Measurements from ENCODE around the gene ZNF536.

ZNF536 gene

GRCh38 chr19:30371960-30372824 lies at the start of gene ZNF536:
Gene ZNF536 (plus strand): TSS chr19:30372384. CDS start chr19:30443563, 71,179 bp downstream.
- no peak for DNase-seq

DNA sequence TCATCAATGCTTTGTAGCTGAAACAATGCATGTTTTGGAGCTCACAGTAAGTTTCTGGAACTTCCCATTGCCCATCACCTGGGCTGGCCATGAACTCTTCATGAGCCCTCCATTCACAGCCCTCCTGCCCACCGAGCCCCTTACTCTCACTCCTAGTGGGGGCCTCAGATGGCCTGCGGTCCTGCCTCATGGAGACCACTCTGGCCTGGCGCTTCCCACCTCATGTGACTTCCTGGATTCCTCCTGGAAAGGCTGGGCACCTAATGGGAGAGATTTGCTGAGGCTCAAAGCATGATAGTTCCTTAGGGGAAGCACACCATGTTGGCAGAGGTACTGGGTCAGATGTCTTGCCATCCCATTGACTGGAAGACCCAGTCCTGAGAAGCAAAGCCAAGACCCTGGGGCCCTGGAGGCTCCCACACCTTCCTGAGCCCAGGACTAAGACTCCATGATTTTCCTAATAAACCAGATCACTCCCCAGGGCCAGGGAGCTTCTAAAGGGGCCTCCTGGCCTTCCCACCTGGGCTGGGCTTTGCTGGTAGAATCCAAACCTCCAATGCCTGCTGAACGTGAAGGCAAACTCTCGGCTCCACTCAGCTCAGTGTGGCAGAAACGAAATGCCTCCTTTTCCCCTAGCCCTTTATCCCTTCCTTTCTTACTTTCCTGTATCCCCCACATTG lies 49.4 kb upstream of the ZNF536 start:
- DNase-seq: no peak

DNA sequence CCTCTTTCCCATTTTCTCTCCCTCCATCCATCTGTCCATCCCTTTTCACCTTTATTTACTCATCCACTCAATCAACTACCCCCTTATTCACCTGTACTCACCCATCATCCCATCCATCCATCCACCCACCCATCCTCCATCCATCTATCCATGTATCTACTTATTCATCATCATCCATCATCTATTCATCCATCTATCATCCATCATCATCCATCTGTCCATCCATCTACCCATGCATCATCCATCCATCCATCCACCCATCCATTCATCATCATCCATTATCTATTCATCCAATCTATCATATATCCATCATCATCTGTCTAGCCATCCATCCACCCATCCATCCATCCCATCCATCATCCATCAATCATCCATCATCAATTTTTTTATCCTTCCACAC lies 48.3 kb upstream of the ZNF536 start:
- DNase-seq: no peak

- DNase-seq: no peak
Observed at GRCh38 chr19:30324982-30325381, 47.2 kb upstream of the ZNF536 start.

GRCh38 chr19:30325676-30326392 lies 46.4 kb upstream of the ZNF536 start:
- no peak for DNase-seq

DNA sequence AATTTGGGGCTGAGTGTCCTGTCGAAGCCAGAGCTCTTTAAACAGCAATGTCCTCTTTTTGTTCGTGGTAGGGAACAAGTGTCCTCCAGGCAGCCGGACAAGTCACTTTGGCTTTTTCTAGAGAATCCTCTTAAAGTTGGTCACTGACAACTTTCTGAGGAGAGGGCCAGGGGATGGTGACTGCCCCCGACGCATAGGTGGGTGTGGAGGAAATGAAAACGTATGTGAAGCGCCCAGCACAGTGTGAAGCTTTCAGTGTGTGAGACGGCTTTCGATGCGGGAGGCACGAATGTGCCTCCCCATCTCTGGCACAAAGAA lies 45.8 kb upstream of the ZNF536 start:
- no peak for DNase-seq

- no peak for DNase-seq
Observed at GRCh38 chr19:30327331-30327730, 44.9 kb upstream of the ZNF536 start.

DNA sequence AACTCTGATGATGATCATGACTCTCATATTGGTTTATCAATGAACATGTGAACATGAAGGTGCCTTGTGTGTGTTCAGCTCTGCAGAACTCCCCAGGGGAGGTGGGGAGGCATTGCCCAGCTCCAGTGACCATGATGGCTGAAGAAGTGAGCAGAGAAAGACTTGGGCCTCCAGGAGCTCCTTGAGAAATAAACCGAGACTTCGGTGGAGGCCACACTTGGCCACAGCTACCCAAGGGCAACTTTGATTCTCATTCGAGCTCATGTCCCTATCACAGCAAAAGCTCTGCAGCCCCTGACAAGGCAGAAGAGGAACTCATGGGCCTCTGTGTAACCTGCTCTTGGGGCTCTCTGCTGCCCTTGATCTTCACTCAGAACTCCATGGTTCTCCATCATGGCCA lies 44.1 kb upstream of the ZNF536 start:
- no peak for DNase-seq

GRCh38 chr19:30330266-30330665 lies 41.9 kb upstream of the ZNF536 start:
- DNase-seq: no peak

DNA sequence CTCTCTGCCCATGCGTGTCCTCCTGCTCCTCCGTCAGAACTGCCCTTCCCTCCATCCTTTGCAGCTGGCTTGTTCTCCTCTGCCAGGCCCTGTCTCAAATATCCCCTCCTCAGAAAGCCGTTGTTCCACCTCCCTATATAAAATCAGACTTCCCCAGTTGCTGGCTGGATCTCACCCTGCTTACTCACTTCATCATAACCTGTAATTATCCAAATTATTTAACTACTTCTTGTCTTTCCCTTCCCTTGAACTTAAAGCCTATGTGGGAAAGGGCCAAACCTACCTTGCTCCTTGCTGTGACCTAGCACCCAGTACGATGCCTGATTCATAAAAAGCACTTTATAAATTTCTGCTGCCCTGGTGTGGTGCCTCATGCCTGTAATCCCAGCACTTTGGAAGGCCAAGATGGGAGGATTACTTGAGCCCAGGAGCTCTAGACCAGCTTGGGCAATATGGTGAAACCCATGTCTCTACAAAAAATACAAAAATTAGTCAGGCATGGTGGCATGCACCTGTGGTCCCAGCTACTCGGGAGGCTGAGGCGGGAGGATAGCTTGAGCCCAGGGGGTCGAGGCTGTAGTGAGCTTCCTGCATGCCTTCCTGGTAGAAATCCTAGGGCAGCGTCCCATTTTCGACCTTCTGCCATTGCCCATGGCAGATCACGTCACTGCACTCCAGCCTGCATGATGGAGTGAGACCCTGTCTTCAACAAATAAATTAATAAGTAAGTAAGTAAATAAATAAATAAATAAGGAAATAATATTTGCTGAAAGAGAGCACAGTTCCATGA lies 39.5 kb upstream of the ZNF536 start:
- no peak for DNase-seq

- DNase-seq: no peak
Observed at GRCh38 chr19:30333291-30334065, 38.7 kb upstream of the ZNF536 start.

DNA sequence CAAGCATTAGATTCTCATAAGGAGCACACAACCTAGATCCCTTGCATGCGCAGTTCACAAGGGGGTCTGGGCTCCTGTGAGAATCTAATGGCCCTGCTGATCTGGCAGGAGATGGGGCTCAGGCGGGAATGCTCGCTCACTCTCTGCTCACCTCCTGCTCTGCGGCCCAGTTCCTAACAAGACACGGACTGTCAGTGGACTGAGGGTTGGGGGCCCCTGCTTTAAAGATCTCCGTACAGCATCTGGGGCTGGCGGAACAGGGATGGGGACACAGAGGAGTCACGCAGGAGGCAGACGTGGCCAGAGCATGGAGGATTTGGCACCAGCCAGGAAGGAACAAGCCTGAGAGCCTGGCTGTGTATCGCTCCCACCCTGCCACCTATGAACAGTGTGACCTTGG lies 37.3 kb upstream of the ZNF536 start:
- DNase-seq: no peak

DNA sequence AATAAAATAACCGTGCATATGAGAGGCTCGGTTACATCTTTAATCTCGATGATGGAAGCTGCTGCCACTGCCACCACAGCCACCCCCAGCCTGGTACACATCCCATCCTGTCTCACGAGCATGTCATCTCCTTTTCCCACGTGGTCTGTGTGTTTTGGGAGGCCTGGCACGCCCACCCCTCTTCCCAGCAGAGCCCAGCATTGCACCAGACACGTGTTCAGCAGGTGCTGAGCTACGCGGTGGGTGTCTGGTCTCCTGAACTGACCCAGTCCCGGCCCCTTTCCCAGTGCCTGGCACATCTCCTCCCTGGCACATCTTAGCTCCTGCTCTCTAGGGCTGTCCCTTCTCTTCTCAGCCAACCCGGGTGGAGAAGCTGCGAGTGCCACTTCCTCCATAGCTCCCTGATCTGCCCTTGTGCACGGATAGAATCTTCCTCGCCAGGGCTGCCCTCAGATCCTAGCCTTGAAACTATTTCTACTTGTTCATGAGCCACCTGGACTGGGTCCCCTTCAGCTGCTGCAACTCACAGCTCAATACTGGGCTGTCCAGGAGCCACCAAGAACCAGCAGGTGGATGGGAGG lies 36.8 kb upstream of the ZNF536 start:
- no peak for DNase-seq

DNA sequence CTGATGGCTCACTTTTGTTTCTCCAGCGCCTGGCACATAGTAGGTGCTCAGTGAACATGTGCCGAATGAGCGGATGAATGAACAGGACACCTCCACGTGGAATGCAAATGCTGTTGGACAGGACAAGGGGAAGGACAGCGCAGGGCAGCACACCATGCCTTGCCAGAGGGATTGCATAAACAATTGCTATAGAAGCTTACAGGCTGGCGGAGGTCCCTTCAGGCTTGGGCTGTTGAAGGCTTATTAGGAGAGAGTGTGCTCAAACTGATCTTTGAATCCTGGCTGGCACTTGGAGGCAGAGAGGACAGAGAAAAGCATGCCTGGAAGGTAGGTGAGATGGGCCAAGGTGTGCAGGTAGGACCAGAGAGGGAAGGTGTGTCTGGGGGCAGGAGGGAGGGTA lies 35.9 kb upstream of the ZNF536 start:
- DNase-seq: no peak

GRCh38 chr19:30338041-30338456 lies 34.1 kb upstream of the ZNF536 start:
- no peak for DNase-seq

- no peak for DNase-seq
Observed at GRCh38 chr19:30338878-30339623, 33.1 kb upstream of the ZNF536 start.

DNA sequence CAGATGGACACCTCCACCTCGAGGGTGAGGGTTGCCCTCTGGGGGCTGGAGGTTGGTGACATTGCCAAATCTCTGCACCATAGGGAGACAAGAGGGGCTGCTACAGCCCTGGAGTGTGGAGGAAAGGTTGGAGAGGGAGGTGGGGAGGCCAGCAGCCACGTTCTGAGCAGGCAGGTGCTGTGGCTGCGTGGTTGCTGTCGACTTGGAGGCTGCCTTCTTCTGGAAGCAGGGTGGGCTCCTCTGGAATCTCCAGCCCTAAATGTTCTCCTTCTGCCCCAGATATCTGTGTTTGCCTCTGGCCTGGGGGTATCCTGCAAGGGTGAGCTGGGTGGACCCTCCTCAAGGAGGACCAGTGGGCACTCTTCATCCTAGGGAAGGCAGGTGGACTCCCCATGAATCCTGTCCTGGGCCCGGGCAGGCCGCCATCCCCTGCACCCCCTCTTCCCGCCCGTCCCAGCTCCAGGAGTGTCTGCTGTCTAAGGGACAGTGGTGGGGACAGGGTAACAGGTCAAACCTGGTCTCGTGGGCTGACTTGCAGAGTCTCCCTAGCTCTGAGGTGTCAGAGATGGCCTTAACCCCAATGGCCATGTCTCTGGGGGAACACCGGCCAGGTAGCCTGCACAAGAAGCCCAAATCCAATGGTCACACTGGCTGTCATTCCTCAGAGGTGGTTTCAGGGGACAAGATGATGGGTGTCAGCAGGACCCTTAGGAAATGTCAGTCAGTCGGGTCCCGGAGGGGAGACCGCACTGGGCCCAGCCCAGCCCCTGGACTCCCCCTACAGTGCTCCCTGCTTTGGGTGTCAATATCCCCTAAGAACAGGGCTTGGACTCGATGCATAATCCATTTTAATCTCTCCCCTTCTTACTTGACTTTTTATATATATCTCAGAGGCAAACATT lies 32.3 kb upstream of the ZNF536 start:
- DNase-seq: no peak

- no peak for DNase-seq
Observed at GRCh38 chr19:30340771-30341561, 31.2 kb upstream of the ZNF536 start.

DNA sequence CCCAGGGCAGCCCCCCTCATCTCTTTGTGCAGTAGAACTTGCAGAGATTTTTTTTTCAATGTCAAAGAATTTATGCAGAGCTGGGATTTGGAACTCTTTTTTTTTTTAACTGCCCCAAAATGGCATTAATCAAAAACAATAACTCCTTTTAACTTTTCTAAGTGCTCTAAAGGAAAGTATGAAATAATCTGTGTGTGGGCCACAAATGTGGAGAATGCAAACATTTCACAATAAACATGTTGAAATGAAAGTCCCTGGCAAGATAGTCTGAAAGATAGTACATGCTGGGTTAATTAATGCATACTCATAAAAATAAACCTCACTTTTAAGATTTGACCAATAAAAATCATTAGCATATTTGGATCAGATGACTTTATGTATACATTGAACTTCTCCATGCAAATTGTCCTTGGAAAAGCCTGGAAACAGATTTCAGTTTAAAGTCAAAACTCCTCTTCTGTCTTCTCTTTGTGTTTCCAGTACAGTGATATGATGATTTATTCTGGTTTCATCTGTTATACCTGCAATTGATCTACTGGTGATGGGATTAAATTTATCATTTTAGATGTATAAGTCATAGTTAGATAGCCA lies 30.5 kb upstream of the ZNF536 start:
- no peak for DNase-seq

Data from activated CD4-positive, alpha-beta T cell treated with anti-CD3 and anti-CD28 coated beads for 1 hour (primary cell).